Lower lobe of right lung (tissue), 2 donors: ENCODE measurements around the gene HOXC11. TPM values are rescaled to one million over a fixed set of nuclear protein-coding genes. Genes with fewer than 3 reads are reported as not detected.

Experiments used
- ATAC-seq, 2 donors: fragments of 200-7000 bp; cut with Tn5 transposase; one replicate each; pipeline ENCODE4 v1.9.1; 2020 to 2022; ENCODE audit warnings: mild to moderate bottlenecking in 2 of 2, moderate library complexity in 2 of 2
- DNase-seq: peaks from one replicate; pipeline ENCODE4 v3.0.0-alpha.2; 2020
- H3K27ac ChIP-seq: fragments of 200-600 bp; one replicate; pipeline ENCODE4 v1.8.0; 2022
- H3K27me3 ChIP-seq: fragments of 200-600 bp; one replicate; pipeline ENCODE4 v1.8.0; 2022; ENCODE audit warnings: low read depth
- H3K36me3 ChIP-seq: fragments of 200-600 bp; one replicate; pipeline ENCODE4 v1.8.0; 2022; ENCODE audit warnings: mild to moderate bottlenecking
- H3K4me1 ChIP-seq: fragments of 200-600 bp; one replicate; pipeline ENCODE4 v1.8.0; 2022
- H3K4me3 ChIP-seq: fragments of 200-600 bp; one replicate; pipeline ENCODE4 v1.8.0; 2022; ENCODE audit warnings: mild to moderate bottlenecking
- H3K9me3 ChIP-seq: fragments of 200-600 bp; one replicate; pipeline ENCODE4 v1.8.0; 2022
- intact Hi-C: fragments of 100-400 bp; cut with DNase I; formaldehyde crosslinking; loops from one replicate; pipeline ENCODE4 v1.11.0; 2022
- total RNA-seq: library from RNA; stranded (reverse); fragmentation: NEBNext Ultra II Directional; extraction: Animal tissue kit (Norgen Biotek cat#: 25700); gene quantifications from one replicate; pipeline ENCODE4 v1.2.1, GENCODE V29; 2021
- TF ChIP-seq, protein P1 (sequence below): fragments of 200-600 bp; IDR thresholded peaks from one replicate; pipeline ENCODE4 v1.8.0; 2022; ENCODE audit warnings: antibody characterized with exemption, mild to moderate bottlenecking
- donor health status: DM: no; HTN: yes; CAD: no; lungs with severe emphysema.

HOXC11 gene
- total RNA-seq, 1 donor from 2014 or later: not detected

DNA sequence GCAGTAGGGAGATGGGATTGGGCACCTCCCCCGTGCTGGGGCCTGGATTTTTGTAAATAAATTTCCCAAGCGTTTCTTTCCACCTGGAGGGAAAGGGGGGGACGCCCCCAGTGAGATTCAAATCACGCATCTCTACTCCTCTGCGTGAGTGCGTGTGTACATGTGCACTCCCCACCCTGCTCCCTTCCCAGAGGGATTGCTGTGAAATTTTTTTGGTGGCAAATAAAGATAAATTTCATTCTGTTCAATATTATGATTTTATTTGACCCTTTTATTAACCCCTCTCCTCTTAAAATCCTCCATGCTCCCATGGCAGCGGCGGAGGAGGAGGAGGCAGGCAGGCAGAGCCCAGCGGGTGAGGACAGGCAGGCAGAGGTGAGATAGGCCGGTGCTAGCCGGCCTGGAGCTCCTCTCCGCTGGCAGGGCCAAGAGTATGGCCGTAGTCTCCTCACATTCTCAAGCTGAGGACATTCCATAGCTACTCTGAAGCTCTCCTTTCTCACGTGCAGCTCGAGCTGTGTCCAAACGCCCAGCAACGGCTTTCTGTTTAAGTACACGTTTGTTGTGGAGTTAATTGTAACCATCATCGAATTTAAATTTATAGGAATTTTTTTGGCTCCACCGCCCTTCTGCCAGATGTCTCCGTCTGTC lies 3.4 kb downstream of the HOXC11 start:
- Histone ChIP-seq H3K4me3 (no peak overlapping the region), H3K9me3 (no peaks in the 10 kb centered on the region), H3K27ac (no peak overlapping the region), H3K36me3 (no peaks in the 10 kb centered on the region), H3K27me3 (peaks cover 96% of the 10 kb centered on the region), H3K4me1 (peaks cover 10% of the 10 kb centered on the region)
- TF ChIP-seq, protein P1, sequence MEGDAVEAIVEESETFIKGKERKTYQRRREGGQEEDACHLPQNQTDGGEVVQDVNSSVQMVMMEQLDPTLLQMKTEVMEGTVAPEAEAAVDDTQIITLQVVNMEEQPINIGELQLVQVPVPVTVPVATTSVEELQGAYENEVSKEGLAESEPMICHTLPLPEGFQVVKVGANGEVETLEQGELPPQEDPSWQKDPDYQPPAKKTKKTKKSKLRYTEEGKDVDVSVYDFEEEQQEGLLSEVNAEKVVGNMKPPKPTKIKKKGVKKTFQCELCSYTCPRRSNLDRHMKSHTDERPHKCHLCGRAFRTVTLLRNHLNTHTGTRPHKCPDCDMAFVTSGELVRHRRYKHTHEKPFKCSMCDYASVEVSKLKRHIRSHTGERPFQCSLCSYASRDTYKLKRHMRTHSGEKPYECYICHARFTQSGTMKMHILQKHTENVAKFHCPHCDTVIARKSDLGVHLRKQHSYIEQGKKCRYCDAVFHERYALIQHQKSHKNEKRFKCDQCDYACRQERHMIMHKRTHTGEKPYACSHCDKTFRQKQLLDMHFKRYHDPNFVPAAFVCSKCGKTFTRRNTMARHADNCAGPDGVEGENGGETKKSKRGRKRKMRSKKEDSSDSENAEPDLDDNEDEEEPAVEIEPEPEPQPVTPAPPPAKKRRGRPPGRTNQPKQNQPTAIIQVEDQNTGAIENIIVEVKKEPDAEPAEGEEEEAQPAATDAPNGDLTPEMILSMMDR: no peak
- ATAC-seq: no peak
- intact Hi-C loops: no loop called here
- no peak for DNase-seq

DNA sequence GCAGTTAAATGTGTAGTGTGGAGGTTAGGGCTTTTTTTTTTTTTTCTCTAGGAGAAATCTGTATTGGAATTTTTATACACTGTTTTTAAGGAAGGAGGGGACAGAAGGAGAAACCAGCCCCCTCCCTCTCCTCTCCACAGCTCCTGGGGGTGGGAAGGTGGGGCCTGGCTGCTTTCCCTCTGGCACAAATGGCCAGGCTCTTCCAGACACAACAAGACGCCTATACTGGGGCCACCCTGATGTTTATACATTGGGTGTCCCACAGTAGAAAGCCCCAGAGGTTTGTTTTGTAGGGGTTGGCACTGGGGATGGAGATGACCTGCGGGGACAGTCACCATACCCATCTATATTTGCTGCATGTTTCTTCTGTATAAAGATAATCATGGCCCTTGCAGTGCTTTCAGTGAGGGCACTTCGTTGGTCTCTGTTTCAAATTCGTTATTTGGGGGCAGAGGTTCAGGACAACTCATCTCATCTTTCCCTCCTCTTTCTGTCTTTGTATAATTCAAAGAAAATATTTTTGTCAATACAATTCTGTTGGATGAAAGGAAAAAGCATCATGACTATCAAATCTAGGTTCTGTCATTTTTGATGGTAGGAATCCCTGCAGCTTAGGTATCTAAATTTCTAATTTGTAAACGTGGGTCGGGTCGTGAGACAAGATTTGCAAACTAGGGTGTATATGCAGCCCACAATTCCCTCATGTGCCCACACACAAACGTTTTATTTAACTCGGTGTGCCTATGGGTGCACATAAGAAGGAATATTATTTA lies 4.1 kb downstream of the HOXC11 start:
- Histone ChIP-seq H3K9me3 (no peaks in the 10 kb centered on the region), H3K4me1 (peaks cover 10% of the 10 kb centered on the region), H3K27ac (no peak overlapping the region), H3K27me3 (peaks cover 96% of the 10 kb centered on the region), H3K36me3 (no peaks in the 10 kb centered on the region), H3K4me3 (no peak overlapping the region)
- no peak for DNase-seq
- intact Hi-C loops: no loop called here
- no peak for ATAC-seq
- TF ChIP-seq, protein P1: no peak

DNA sequence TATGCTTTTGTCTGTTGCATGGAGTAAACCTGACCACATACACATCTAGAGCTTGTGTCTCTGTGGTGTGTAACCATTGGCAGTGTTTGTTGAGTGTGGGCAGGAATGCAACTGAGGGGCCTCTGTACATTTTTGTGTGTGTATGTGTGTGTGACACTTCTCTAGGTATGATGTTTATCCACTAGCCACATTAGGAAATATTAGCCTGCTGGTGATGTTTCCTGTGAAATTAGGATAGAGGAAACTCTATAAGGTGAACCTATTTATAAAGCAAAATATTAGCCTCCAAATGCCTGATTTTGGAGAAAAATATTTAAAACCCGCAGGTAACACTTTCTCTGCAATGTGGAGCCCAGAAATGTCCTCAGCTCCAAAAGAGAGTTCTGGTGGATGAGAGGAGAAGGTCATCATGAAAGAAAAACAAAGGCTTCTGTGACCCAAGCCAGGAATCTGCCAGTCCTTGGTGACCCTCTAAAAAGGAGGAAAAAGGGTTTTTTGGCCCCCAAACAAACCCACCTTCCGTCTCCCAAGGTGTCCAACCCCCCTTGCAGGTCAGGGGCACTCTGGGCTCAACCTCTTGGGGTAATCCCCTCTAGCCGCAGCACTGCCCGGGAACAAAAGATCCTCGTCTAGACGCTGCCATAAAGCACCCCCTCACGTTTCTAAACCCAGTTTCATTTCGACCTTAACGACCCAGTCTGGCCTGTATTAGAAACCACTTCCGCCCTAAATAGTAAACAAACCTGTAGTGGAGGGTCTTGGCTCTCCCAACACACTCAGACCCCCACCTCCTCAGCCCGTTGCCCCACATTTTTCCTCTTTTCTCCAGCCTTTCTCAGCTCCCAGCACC lies 4.9 kb downstream of the HOXC11 start:
- DNase-seq (no peak), ATAC-seq (no peak)
- no peak overlapping the region for H3K4me3 ChIP-seq
- peaks cover 10% of the 10 kb centered on the region for H3K4me1 ChIP-seq
- no peaks in the 10 kb centered on the region for H3K9me3 ChIP-seq
- intact Hi-C loops: no loop called here
- H3K36me3 ChIP-seq: no peaks in the 10 kb centered on the region
- no peak overlapping the region for H3K27ac ChIP-seq
- peaks cover 96% of the 10 kb centered on the region for H3K27me3 ChIP-seq
- TF ChIP-seq, protein P1: no peak

DNA sequence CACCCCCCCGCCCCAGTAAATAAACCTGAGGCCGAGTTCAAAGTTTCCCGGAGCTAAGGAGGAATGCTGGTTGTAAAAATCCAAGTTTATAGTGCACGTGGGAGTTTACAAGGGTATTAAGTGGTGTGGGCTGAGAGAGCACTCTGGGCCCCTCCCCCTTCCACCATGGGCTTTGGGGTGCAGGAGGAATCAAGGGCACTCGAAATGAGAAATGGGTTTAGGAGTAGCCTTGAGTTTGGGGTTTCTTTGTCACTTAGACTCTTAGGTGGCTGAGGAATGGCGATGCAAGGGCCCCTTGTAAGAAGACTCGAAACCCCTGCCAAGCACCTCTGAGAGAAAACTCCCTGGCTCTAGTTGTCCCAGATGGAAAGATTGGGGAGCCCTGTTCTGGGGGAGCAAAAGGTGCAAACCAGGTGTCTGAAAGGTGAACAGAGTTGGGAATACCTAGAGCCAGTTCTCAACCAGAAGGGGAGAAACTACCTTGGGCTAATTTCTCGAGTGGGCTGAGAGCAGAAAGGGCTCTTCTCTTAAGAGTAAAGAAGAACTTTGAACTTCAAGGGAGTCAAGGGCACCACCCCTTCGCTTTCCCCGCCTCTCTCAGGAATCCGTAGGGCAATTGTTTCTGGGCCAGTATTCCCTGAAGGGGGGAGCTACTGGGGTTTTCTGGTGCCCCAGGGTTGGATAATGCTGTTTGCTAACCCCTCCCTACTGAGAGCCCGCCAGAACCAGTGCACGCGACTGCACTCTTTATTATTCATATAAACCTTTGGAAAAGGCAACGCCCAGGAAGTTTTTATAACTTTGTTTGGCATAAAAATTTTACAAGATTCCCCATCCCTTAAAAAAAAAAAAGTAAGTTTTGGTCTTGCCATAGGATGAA lies 5.8 kb downstream of the HOXC11 start:
- no peak for DNase-seq
- TF ChIP-seq, protein P1: no peak

More for the DNA sequence above, 5.8 kb downstream of the HOXC11 start:
- ATAC-seq: no peak
- no peak overlapping the region for H3K4me3 ChIP-seq
- peaks cover 10% of the 10 kb centered on the region for H3K4me1 ChIP-seq
- H3K9me3 ChIP-seq: no peaks in the 10 kb centered on the region
- H3K27ac ChIP-seq: no peak overlapping the region
- peaks cover 96% of the 10 kb centered on the region for H3K27me3 ChIP-seq
- no peaks in the 10 kb centered on the region for H3K36me3 ChIP-seq
- intact Hi-C loops: no loop called here
